Measurements from ENCODE around the gene RASGRF2. TPM values are rescaled to one million over a fixed set of nuclear protein-coding genes. Genes with fewer than 3 reads are reported as not detected.

Gene RASGRF2
- total RNA-seq, 2 experiments from 2014 or later = 0.06 to 0.13 TPM

GRCh38 chr5:80937584-80938356 is 22.4 kb upstream of the RASGRF2 start:
- no peak overlapping the region for H2AFZ ChIP-seq (ENCODE audit: low read length)
- H3K36me3 ChIP-seq (ENCODE audit: insufficient read depth, low read length) = no peaks in the 10 kb centered on the region
- H3K9me3 ChIP-seq (ENCODE audit: low read length) = no peaks in the 10 kb centered on the region
- intact Hi-C loops (cut with micrococcal nuclease; ENCODE audit: unreplicated experiment) = no loop called here
- H4K20me1 ChIP-seq (ENCODE audit: insufficient read depth, low read length) = no peaks in the 10 kb centered on the region
- ChIA-PET POLR2A (no interaction called here), CTCF (ENCODE audit: unreplicated experiment) (no interaction called here)
- H3K4me2 ChIP-seq (ENCODE audit: low read length) = no peak overlapping the region
- BruUV-seq (replicated peaks) = no TSS peak
- H3K4me3 ChIP-seq (ENCODE audit: low read depth, low read length, poor library complexity, severe bottlenecking) = no peak overlapping the region
- no peak for DNase-seq (ENCODE audit: low spot score)
- H3K4me1 ChIP-seq (ENCODE audit: insufficient read depth, low read length, poor library complexity, severe bottlenecking) = no peaks in the 10 kb centered on the region
- no peaks in the 10 kb centered on the region for H3K9me2 ChIP-seq (ENCODE audit: insufficient read depth, low read length)
- no peaks in the 10 kb centered on the region for H3K79me2 ChIP-seq (ENCODE audit: insufficient read depth, low read depth, low read length)
- no peak for TF ChIP-seq EZH2phosphoT487 (IDR thresholded peaks at IDR 0.05; ENCODE audit: borderline replicate concordance, low read depth, low read length)
- TF ChIP-seq, protein P1, sequence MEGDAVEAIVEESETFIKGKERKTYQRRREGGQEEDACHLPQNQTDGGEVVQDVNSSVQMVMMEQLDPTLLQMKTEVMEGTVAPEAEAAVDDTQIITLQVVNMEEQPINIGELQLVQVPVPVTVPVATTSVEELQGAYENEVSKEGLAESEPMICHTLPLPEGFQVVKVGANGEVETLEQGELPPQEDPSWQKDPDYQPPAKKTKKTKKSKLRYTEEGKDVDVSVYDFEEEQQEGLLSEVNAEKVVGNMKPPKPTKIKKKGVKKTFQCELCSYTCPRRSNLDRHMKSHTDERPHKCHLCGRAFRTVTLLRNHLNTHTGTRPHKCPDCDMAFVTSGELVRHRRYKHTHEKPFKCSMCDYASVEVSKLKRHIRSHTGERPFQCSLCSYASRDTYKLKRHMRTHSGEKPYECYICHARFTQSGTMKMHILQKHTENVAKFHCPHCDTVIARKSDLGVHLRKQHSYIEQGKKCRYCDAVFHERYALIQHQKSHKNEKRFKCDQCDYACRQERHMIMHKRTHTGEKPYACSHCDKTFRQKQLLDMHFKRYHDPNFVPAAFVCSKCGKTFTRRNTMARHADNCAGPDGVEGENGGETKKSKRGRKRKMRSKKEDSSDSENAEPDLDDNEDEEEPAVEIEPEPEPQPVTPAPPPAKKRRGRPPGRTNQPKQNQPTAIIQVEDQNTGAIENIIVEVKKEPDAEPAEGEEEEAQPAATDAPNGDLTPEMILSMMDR (conservative IDR thresholded peaks at IDR 0.05; ENCODE audit: low read length) = no peak
- H3K27ac ChIP-seq (ENCODE audit: low read depth, low read length, poor library complexity, severe bottlenecking) = no peak overlapping the region

DNA sequence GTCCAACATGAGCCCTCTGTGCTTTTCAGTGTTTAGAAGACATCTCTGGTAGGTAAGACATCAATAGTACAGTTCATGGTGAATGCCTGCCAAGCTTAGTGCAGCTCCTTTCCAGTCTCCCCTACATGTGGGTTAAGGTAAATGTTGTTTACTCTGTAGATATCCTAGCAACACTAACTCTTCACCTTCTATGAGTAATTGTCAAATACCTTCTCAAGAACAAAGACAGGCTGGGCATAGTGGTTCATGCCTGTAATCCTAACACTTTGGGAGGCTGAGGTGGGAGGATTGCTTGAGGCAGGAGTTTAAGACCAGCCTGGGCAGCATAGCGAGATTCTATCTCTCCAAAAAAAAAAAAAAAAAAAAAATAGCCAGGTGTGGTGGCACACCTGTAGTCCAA is 18.7 kb upstream of the RASGRF2 start:
- H3K36me3 ChIP-seq (ENCODE audit: insufficient read depth, low read length) = no peaks in the 10 kb centered on the region
- no peak overlapping the region for H3K4me2 ChIP-seq (ENCODE audit: low read length)
- no peaks in the 10 kb centered on the region for H3K79me2 ChIP-seq (ENCODE audit: insufficient read depth, low read depth, low read length)
- intact Hi-C loops (cut with micrococcal nuclease; ENCODE audit: unreplicated experiment) = no loop called here
- H3K9me2 ChIP-seq (ENCODE audit: insufficient read depth, low read length) = no peaks in the 10 kb centered on the region
- ChIA-PET CTCF (ENCODE audit: unreplicated experiment) (no interaction called here), POLR2A (no interaction called here)
- TF ChIP-seq, protein P1 (conservative IDR thresholded peaks at IDR 0.05; ENCODE audit: low read length) = no peak
- TF ChIP-seq EZH2phosphoT487 (IDR thresholded peaks at IDR 0.05; ENCODE audit: borderline replicate concordance, low read depth, low read length) = no peak
- no peak overlapping the region for H3K4me3 ChIP-seq (ENCODE audit: low read depth, low read length, poor library complexity, severe bottlenecking)
- H3K9me3 ChIP-seq (ENCODE audit: low read length) = no peaks in the 10 kb centered on the region
- no peak overlapping the region for H3K27ac ChIP-seq (ENCODE audit: low read depth, low read length, poor library complexity, severe bottlenecking)
- no peaks in the 10 kb centered on the region for H4K20me1 ChIP-seq (ENCODE audit: insufficient read depth, low read length)
- no peak for DNase-seq (ENCODE audit: low spot score)
- BruUV-seq (replicated peaks) = no TSS peak
- no peak overlapping the region for H2AFZ ChIP-seq (ENCODE audit: low read length)
- H3K4me1 ChIP-seq (ENCODE audit: insufficient read depth, low read length, poor library complexity, severe bottlenecking) = no peaks in the 10 kb centered on the region

- H2AFZ ChIP-seq (ENCODE audit: low read length) = no peak overlapping the region
- POLR2A ChIA-PET = no interaction called here
- intact Hi-C loops (cut with micrococcal nuclease; ENCODE audit: unreplicated experiment) = no loop called here
- no peak overlapping the region for H3K27ac ChIP-seq (ENCODE audit: low read depth, low read length, poor library complexity, severe bottlenecking)
- H3K36me3 ChIP-seq (ENCODE audit: insufficient read depth, low read length) = no peaks in the 10 kb centered on the region
- H3K4me3 ChIP-seq (ENCODE audit: low read depth, low read length, poor library complexity, severe bottlenecking) = no peak overlapping the region
- H3K9me2 ChIP-seq (ENCODE audit: insufficient read depth, low read length) = no peaks in the 10 kb centered on the region
- CTCF ChIA-PET (ENCODE audit: unreplicated experiment) = no interaction called here
- no peak overlapping the region for H3K4me2 ChIP-seq (ENCODE audit: low read length)
- no TSS peak for BruUV-seq (replicated peaks)
- H3K79me2 ChIP-seq (ENCODE audit: insufficient read depth, low read depth, low read length) = no peaks in the 10 kb centered on the region
- H3K4me1 ChIP-seq (ENCODE audit: insufficient read depth, low read length, poor library complexity, severe bottlenecking) = no peaks in the 10 kb centered on the region
- no peak for DNase-seq (ENCODE audit: low spot score)
- TF ChIP-seq EZH2phosphoT487 (IDR thresholded peaks at IDR 0.05; ENCODE audit: borderline replicate concordance, low read depth, low read length) = no peak
- TF ChIP-seq, protein P1 (conservative IDR thresholded peaks at IDR 0.05; ENCODE audit: low read length) = no peak
- H3K9me3 ChIP-seq (ENCODE audit: low read length) = no peaks in the 10 kb centered on the region
- H4K20me1 ChIP-seq (ENCODE audit: insufficient read depth, low read length) = no peaks in the 10 kb centered on the region
Measured at GRCh38 chr5:80951366-80951765, 8.8 kb upstream of the RASGRF2 start.
